ENCODE results near the gene WBP11.

GRCh38 chr12:14741153-14741552 is 62.1 kb downstream of the WBP11 start:
- TF ChIP-seq CTCF (conservative IDR thresholded peaks at IDR 0.05 in 1 of 2, IDR thresholded peaks at IDR 0.05 in 1 of 2; ENCODE audit: extremely low read depth in 1 of 2, insufficient read depth in 1 of 2, low read depth in 1 of 2, low read length in 2 of 2) (no peak), EZH2 (IDR thresholded peaks at IDR 0.05; ENCODE audit: borderline replicate concordance, low read length) (no peak)
